Neural cell (in vitro differentiated cells): ENCODE measurements around the gene ADO. TPM values are rescaled to one million over a fixed set of nuclear protein-coding genes. Genes with fewer than 3 reads are reported as not detected.

Source experiments
- H2AFZ ChIP-seq: fragments of 200-600, 300-800 bp; sonication (generic), shearing (Covaris generic); 2 replicates; pipeline ENCODE4 v1.6.0; 2014; ENCODE audit warnings: low read depth, mild to moderate bottlenecking, antibody characterized with exemption, low read length, moderate library complexity
- H3F3A ChIP-seq: fragments of 200-600 bp; shearing (Covaris generic); 2 replicates; pipeline ENCODE4 v1.6.1; 2016; ENCODE audit warnings: mild to moderate bottlenecking, moderate library complexity, mixed read lengths, antibody characterized with exemption, low read length; ENCODE audit not compliant: insufficient read depth, poor library complexity, severe bottlenecking
- H3K27ac ChIP-seq: fragments of 200-600, 300-800 bp; sonication (generic), shearing (Covaris generic); 2 replicates; pipeline ENCODE4 v1.5.1; 2014; ENCODE audit warnings: mild to moderate bottlenecking, low read length, moderate library complexity
- H3K27me3 ChIP-seq: fragments of 300-800, 200-600 bp; sonication (generic), shearing (Covaris generic); 2 replicates; pipeline ENCODE4 v1.6.0; 2014; ENCODE audit warnings: mild to moderate bottlenecking, low read depth, low read length, moderate library complexity; ENCODE audit not compliant: insufficient read depth
- H3K36me3 ChIP-seq: fragments of 300-800, 200-600 bp; sonication (generic), shearing (Covaris generic); 2 replicates; pipeline ENCODE4 v1.5.1; 2014; ENCODE audit warnings: mild to moderate bottlenecking, antibody characterized with exemption, low read length, moderate library complexity; ENCODE audit not compliant: insufficient read depth
- H3K4me2 ChIP-seq: fragments of 300-800, 200-600 bp; sonication (generic), shearing (Covaris generic); 2 replicates; pipeline ENCODE4 v1.6.0; 2014; ENCODE audit warnings: mild to moderate bottlenecking, low read length
- H3K4me3 ChIP-seq: fragments of 300-800, 200-600 bp; sonication (generic), shearing (Covaris generic); 2 replicates; pipeline ENCODE4 v1.5.1; 2014; ENCODE audit warnings: mild to moderate bottlenecking, low read length, moderate library complexity
- H3K79me2 ChIP-seq: fragments of 200-600 bp; shearing (Covaris generic); replicated peaks from 2 replicates; pipeline ENCODE4 v1.6.0; 2014; ENCODE audit warnings: mild to moderate bottlenecking, low read length, moderate library complexity; ENCODE audit not compliant: insufficient read depth
- H3K9ac ChIP-seq: fragments of 300-800, 200-600 bp; sonication (generic), shearing (Covaris generic); 2 replicates; pipeline ENCODE4 v1.6.1; 2016; ENCODE audit warnings: mild to moderate bottlenecking, low read length, mixed read lengths
- H3K9me2 ChIP-seq: fragments of 200-600 bp; shearing (Covaris generic); 2 replicates; pipeline ENCODE4 v1.6.1; 2016; ENCODE audit warnings: mild to moderate bottlenecking, low read length, mixed read lengths; ENCODE audit not compliant: insufficient read depth
- H3K9me3 ChIP-seq: fragments of 200-600, 300-800 bp; sonication (generic), shearing (Covaris generic); 2 replicates; pipeline ENCODE4 v1.6.1; 2016; ENCODE audit warnings: mild to moderate bottlenecking, mixed run types, low read length, moderate library complexity, mixed read lengths
- H4K20me1 ChIP-seq: fragments of 200-600 bp; shearing (Covaris generic); 2 replicates; pipeline ENCODE4 v1.6.1; 2016; ENCODE audit warnings: mild to moderate bottlenecking, mixed run types; ENCODE audit not compliant: insufficient read depth
- CTCF ChIP-seq: fragments of 450-650 bp; IDR thresholded peaks from 2 replicates; pipeline ENCODE4 v1.5.1; 2014; ENCODE audit warnings: antibody characterized with exemption, mild to moderate bottlenecking, moderate library complexity; ENCODE audit not compliant: poor library complexity, severe bottlenecking
- EP300 ChIP-seq: fragments of 450-650 bp; conservative IDR thresholded peaks from 2 replicates; pipeline ENCODE4 v1.6.1; 2014; ENCODE audit warnings: antibody characterized with exemption, mild to moderate bottlenecking, moderate library complexity; ENCODE audit not compliant: poor library complexity, severe bottlenecking
- EZH2 ChIP-seq: fragments of 200-600, 300-800 bp; shearing (Covaris generic), sonication (generic); IDR thresholded peaks from 2 replicates; pipeline ENCODE4 v1.6.1; 2014; ENCODE audit warnings: antibody characterized with exemption, low read length, borderline replicate concordance, mild to moderate bottlenecking; ENCODE audit not compliant: insufficient read depth, poor library complexity, severe bottlenecking
- MXI1 ChIP-seq: fragments of 450-650 bp; conservative IDR thresholded peaks from 2 replicates; pipeline ENCODE4 v1.6.1; 2014; ENCODE audit warnings: antibody characterized with exemption, mild to moderate bottlenecking; ENCODE audit not compliant: poor library complexity, severe bottlenecking
- POLR2AphosphoS5 ChIP-seq: IDR thresholded peaks from 2 replicates; pipeline ENCODE4 v1.6.1; 2012
- RAD21 ChIP-seq: fragments of 450-650 bp; conservative IDR thresholded peaks from 2 replicates; pipeline ENCODE4 v1.6.1; 2014; ENCODE audit warnings: antibody characterized with exemption, mild to moderate bottlenecking, moderate library complexity
- REST ChIP-seq: IDR thresholded peaks from 2 replicates; pipeline ENCODE4 v1.6.1; 2012; ENCODE audit warnings: borderline replicate concordance
- SMC3 ChIP-seq: fragments of 450-650 bp; conservative IDR thresholded peaks from 2 replicates; pipeline ENCODE4 v1.6.1; 2014; ENCODE audit warnings: antibody characterized with exemption, mild to moderate bottlenecking, moderate library complexity; ENCODE audit not compliant: poor library complexity
- TAF1 ChIP-seq: IDR thresholded peaks from 2 replicates; pipeline ENCODE4 v1.6.1; 2012; ENCODE audit warnings: low read depth
- polyA plus RNA-seq: library from polyadenylated mRNA; depleted of rRNA; stranded (reverse); fragments of >200 nt; gene quantifications from 2 replicates; pipeline ENCODE4 v1.2.3, GENCODE V29; 2014

Gene ADO
- polyA plus RNA-seq, 1 donor from 2014 or later, result 33.2 TPM

- Histone ChIP-seq H3F3A (no peaks in the 10 kb centered on the region), H3K4me2 (no peak overlapping the region), H3K79me2 (no peaks in the 10 kb centered on the region), H3K27me3 (no peaks in the 10 kb centered on the region), H3K9me2 (no peaks in the 10 kb centered on the region), H3K9me3 (no peaks in the 10 kb centered on the region), H3K36me3 (no peaks in the 10 kb centered on the region), H3K4me3 (no peak overlapping the region), H3K9ac (no peak overlapping the region), H3K27ac (no peak overlapping the region), H2AFZ (no peak overlapping the region), H4K20me1 (no peaks in the 10 kb centered on the region)
- TF ChIP-seq POLR2AphosphoS5, result no peak
- TF ChIP-seq MXI1, result no peak
- no peak for TF ChIP-seq EZH2
- TF ChIP-seq SMC3, result no peak
- TF ChIP-seq EP300, result no peak
- TF ChIP-seq TAF1, result no peak
- TF ChIP-seq RAD21, result no peak
- no peak for TF ChIP-seq REST
- no peak for TF ChIP-seq CTCF
These were observed 26.2 kb downstream of the ADO start for GRCh38 chr10:62830679-62831078.

- H3K79me2 ChIP-seq, result no peaks in the 10 kb centered on the region
- no peak for TF ChIP-seq TAF1
- TF ChIP-seq EZH2, result no peak
- no peak for TF ChIP-seq CTCF
- TF ChIP-seq RAD21, result no peak
- TF ChIP-seq SMC3, result no peak
- TF ChIP-seq EP300, result no peak
- no peak for TF ChIP-seq POLR2AphosphoS5
- TF ChIP-seq REST, result no peak
- TF ChIP-seq MXI1, result no peak
- H3K9me2 ChIP-seq, result no peaks in the 10 kb centered on the region
- H3K9me3 ChIP-seq, result no peaks in the 10 kb centered on the region
- no peaks in the 10 kb centered on the region for H3K36me3 ChIP-seq
- no peak overlapping the region for H3K9ac ChIP-seq
- no peak overlapping the region for H3K27ac ChIP-seq
- no peak overlapping the region for H3K4me2 ChIP-seq
- no peaks in the 10 kb centered on the region for H3F3A ChIP-seq
- no peak overlapping the region for H2AFZ ChIP-seq
- no peaks in the 10 kb centered on the region for H4K20me1 ChIP-seq
- H3K4me3 ChIP-seq, result no peak overlapping the region
- H3K27me3 ChIP-seq, result no peaks in the 10 kb centered on the region
These were observed 26.8 kb downstream of the ADO start for GRCh38 chr10:62831346-62831745.
